Neural progenitor cell (in vitro differentiated cells): ENCODE data around the gene POU2AF2. TPM values are rescaled to one million over a fixed set of nuclear protein-coding genes. Genes with fewer than 3 reads are reported as not detected.

Source experiments
- DNase-seq: peaks from one replicate; pipeline ENCODE4 v3.0.0-alpha.2; 2016; ENCODE audit warnings: low spot score
- H2AFZ ChIP-seq: fragments of 200-600 bp; sonication (generic); replicated peaks from 2 replicates; pipeline ENCODE4 v1.6.1; 2016; ENCODE audit warnings: antibody characterized with exemption
- H3F3A ChIP-seq: fragments of 200-600 bp; sonication (generic); 2 replicates; pipeline ENCODE4 v1.6.1; 2016; ENCODE audit warnings: antibody characterized with exemption, low read depth
- H3K27ac ChIP-seq: fragments of 200-600 bp; sonication (generic); 2 replicates; pipeline ENCODE4 v1.5.1; 2016; ENCODE audit warnings: mild to moderate bottlenecking
- H3K27me3 ChIP-seq: fragments of 200-600 bp; sonication (generic); 2 replicates; pipeline ENCODE4 v1.6.1; 2016; ENCODE audit warnings: mild to moderate bottlenecking, moderate library complexity
- H3K36me3 ChIP-seq: fragments of 200-600 bp; sonication (generic); 2 replicates; pipeline ENCODE4 v1.5.1; 2016
- H3K4me1 ChIP-seq: fragments of 200-600 bp; sonication (generic); 2 replicates; pipeline ENCODE4 v1.6.1; 2016; ENCODE audit warnings: mixed run types
- H3K4me2 ChIP-seq: fragments of 200-600 bp; sonication (generic); 2 replicates; pipeline ENCODE4 v1.6.1; 2016
- H3K4me3 ChIP-seq: fragments of 200-600 bp; sonication (generic); 2 replicates; pipeline ENCODE4 v1.5.1; 2016
- H3K79me2 ChIP-seq: fragments of 200-600 bp; sonication (generic); 2 replicates; pipeline ENCODE4 v1.6.1; 2016; ENCODE audit warnings: low read depth
- H3K9ac ChIP-seq: fragments of 200-600 bp; sonication (generic); 2 replicates; pipeline ENCODE4 v1.6.1; 2016
- H3K9me3 ChIP-seq: fragments of 200-600 bp; sonication (generic); 2 replicates; pipeline ENCODE4 v1.5.1; 2016; ENCODE audit warnings: low read depth
- H4K20me1 ChIP-seq: fragments of 200-600 bp; sonication (generic); 2 replicates; pipeline ENCODE4 v1.6.1; 2016; ENCODE audit warnings: low read depth
- H3K27ac Mint-ChIP-seq: 3 replicates; pipeline ENCODE4 v1.8.0; 2021; ENCODE audit warnings: mixed read lengths
- H3K27me3 Mint-ChIP-seq: 2 replicates; pipeline ENCODE4 v1.8.0; 2022; ENCODE audit warnings: low read depth, mild to moderate bottlenecking, inconsistent platforms, moderate library complexity, mixed read lengths; ENCODE audit not compliant: insufficient read depth
- H3K36me3 Mint-ChIP-seq: 3 replicates; pipeline ENCODE4 v1.8.0; 2021; ENCODE audit warnings: mixed read lengths
- H3K4me1 Mint-ChIP-seq: 3 replicates; pipeline ENCODE4 v1.8.0; 2021; ENCODE audit warnings: mixed read lengths
- H3K4me3 Mint-ChIP-seq: 3 replicates; pipeline ENCODE4 v1.8.0; 2021; ENCODE audit warnings: mild to moderate bottlenecking, moderate library complexity, mixed read lengths
- H3K9me3 Mint-ChIP-seq: 3 replicates; pipeline ENCODE4 v1.8.0; 2020; ENCODE audit warnings: mixed read lengths
- CTCF ChIP-seq: fragments of 200-600 bp; sonication (generic); IDR thresholded peaks from 2 replicates; pipeline ENCODE4 v1.5.1; 2017; ENCODE audit warnings: antibody characterized with exemption, mild to moderate bottlenecking
- EZH2 ChIP-seq: fragments of 200-600 bp; sonication (generic); IDR thresholded peaks from 2 replicates; pipeline ENCODE4 v1.6.1; 2017; ENCODE audit warnings: antibody characterized with exemption, mild to moderate bottlenecking, moderate library complexity
- EZH2phosphoT487 ChIP-seq: fragments of 200-600 bp; sonication (generic); IDR thresholded peaks from 2 replicates; pipeline ENCODE4 v1.6.1; 2017; ENCODE audit warnings: antibody characterized with exemption
- total RNA-seq: library from RNA; depleted of rRNA; stranded (reverse); fragments of >200 nt; gene quantifications from 2 replicates; pipeline ENCODE4 v1.2.3, GENCODE V29; 2015; ENCODE audit warnings: low replicate concordance

POU2AF2 gene
- total RNA-seq, 1 donor from 2014 or later, result not detected

- DNase-seq, result no peak
- Histone ChIP-seq H3K4me2 (no peak overlapping the region), H4K20me1 (no peaks in the 10 kb centered on the region), H3K9ac (no peak overlapping the region), H3K79me2 (no peaks in the 10 kb centered on the region), H3K4me3 (no peak overlapping the region), H3K27me3 (no peaks in the 10 kb centered on the region), H2AFZ (no peak overlapping the region), H3K27ac (no peak overlapping the region), H3K4me1 (peaks cover 12% of the 10 kb centered on the region), H3K36me3 (no peaks in the 10 kb centered on the region), H3F3A (no peaks in the 10 kb centered on the region), H3K9me3 (peaks cover 7% of the 10 kb centered on the region)
- Mint-ChIP-seq H3K27ac (no peak overlapping the region), H3K36me3 (no peaks in the 10 kb centered on the region), H3K4me1 (peaks cover 11% of the 10 kb centered on the region), H3K27me3 (peaks cover 4% of the 10 kb centered on the region), H3K4me3 (no peak overlapping the region), H3K9me3 (peaks cover 4% of the 10 kb centered on the region)
- TF ChIP-seq EZH2phosphoT487 (no peak), EZH2 (no peak), CTCF (no peak)
Measured at GRCh38 chr11:111334532-111335502, 89.3 kb downstream of the POU2AF2 start.

GRCh38 chr11:111335549-111335948 lies 90.0 kb downstream of the POU2AF2 start:
- Histone ChIP-seq H3K4me1 (peaks cover 12% of the 10 kb centered on the region), H3K4me3 (no peak overlapping the region), H3K27me3 (no peaks in the 10 kb centered on the region), H3K36me3 (no peaks in the 10 kb centered on the region), H3K27ac (no peak overlapping the region), H3K4me2 (no peak overlapping the region), H3K9ac (no peak overlapping the region), H4K20me1 (no peaks in the 10 kb centered on the region), H2AFZ (no peak overlapping the region), H3K79me2 (no peaks in the 10 kb centered on the region), H3K9me3 (peaks cover 12% of the 10 kb centered on the region), H3F3A (no peaks in the 10 kb centered on the region)
- H3K4me3 Mint-ChIP-seq, result no peak overlapping the region
- peaks cover 2% of the 10 kb centered on the region for H3K27me3 Mint-ChIP-seq
- no peak overlapping the region for H3K27ac Mint-ChIP-seq
- peaks cover 11% of the 10 kb centered on the region for H3K4me1 Mint-ChIP-seq
- no peak for DNase-seq
- no peak for TF ChIP-seq EZH2phosphoT487
- no peak for TF ChIP-seq CTCF
- TF ChIP-seq EZH2, result no peak
- H3K9me3 Mint-ChIP-seq, result peaks cover 7% of the 10 kb centered on the region
- no peaks in the 10 kb centered on the region for H3K36me3 Mint-ChIP-seq

Other genes with a start within 250 kb of the POU2AF2 start
- 0.59 and 2.1 TPM in 2 replicates for gene POU2AF3, start 52.8 kb downstream of the POU2AF2 start, total RNA-seq
- gene POU2AF1, start 133.6 kb downstream of the POU2AF2 start, total RNA-seq, result not detected in 2 replicates